Esophagus squamous epithelium (tissue), 5 donors: ENCODE measurements around the gene FKBP8. TPM values are rescaled to one million over a fixed set of nuclear protein-coding genes. Genes with fewer than 3 reads are reported as not detected.
"Not testable (repeated sequence)": the region's sequence is repeated elsewhere in the genome, so short reads cannot be mapped to it uniquely, and the experiment has no call there.

ENCODE experiments used
- DNase-seq: peaks from one replicate; lab custom pipeline; 2025; lab: John Stamatoyannopoulos, UW
- H3K27ac ChIP-seq, 4 donors: fragments of 200-600 bp; sonication (generic); one replicate each; pipeline ENCODE4 v1.5.1; 2016 to 2019; ENCODE audit warnings: mild to moderate bottlenecking in 1 of 4
- H3K27me3 ChIP-seq, 4 donors: fragments of 200-600 bp; sonication (generic); 1 replicate in 3 of 4; 2 replicates in 1 of 4; pipeline versions ENCODE4 v1.5.1 to v1.6.0; 2017 to 2021; ENCODE audit warnings: antibody characterized with exemption in 1 of 4
- H3K36me3 ChIP-seq, 3 donors: fragments of 200-600 bp; sonication (generic); one replicate each; pipeline ENCODE4 v1.5.1; 2016 to 2019
- H3K4me1 ChIP-seq, 3 donors: fragments of 200-600 bp; sonication (generic); one replicate each; pipeline ENCODE4 v1.5.1; 2017 to 2019
- H3K4me3 ChIP-seq, 4 donors: fragments of 200-600 bp; sonication (generic); 1 replicate in 3 of 4; 2 replicates in 1 of 4; pipeline ENCODE4 v1.5.1; 2016 to 2019; ENCODE audit warnings: mild to moderate bottlenecking in 2 of 4, moderate library complexity in 1 of 4
- H3K9me3 ChIP-seq, 3 donors: fragments of 200-600 bp; sonication (generic); one replicate each; pipeline ENCODE4 v1.5.1; 2016 to 2019
- CTCF ChIP-seq, 6 experiments: fragments of 450-650 bp in 4 of 6; fragments of 200-600 bp in 2 of 6; sonication (generic) in 2 of 6; IDR thresholded peaks; one replicate each; pipeline ENCODE4 v1.5.1; 2016 to 2019; ENCODE audit warnings: antibody characterized with exemption in 6 of 6, mild to moderate bottlenecking in 4 of 6, moderate library complexity in 4 of 6
- POLR2A ChIP-seq, 4 donors: fragments of 450-650 bp; IDR thresholded peaks; one replicate each; pipeline ENCODE4 v1.6.1; 2017; ENCODE audit warnings: antibody characterized with exemption in 4 of 4, mild to moderate bottlenecking in 4 of 4, moderate library complexity in 3 of 4
- whole genome bisulfite sequencing, 2 donors: methylation state at CpG; one replicate each; pipeline ENCODE4 v1.1.5; 2018; 5-methylcytosine and 5-hydroxymethylcytosine counted together
- intact Hi-C: fragments of 100-400 bp; cut with DNase I; formaldehyde crosslinking; loops from one replicate; pipeline ENCODE4 v1.15.0; 2022
- total RNA-seq, 4 donors: library from RNA; depleted of rRNA; stranded (reverse); fragments of >200 nt; gene quantifications; one replicate each; pipeline ENCODE4 v1.1.0, GENCODE V29; 2016
- donor health status: DM: yes; HTN: yes; CAD: no.

The FKBP8 gene
- total RNA-seq, 4 donors from 2014 or later, result 132 to 273 (median 247) TPM

GRCh38 chr19:18543814-18544475, 572 bp upstream of the FKBP8 start:
- intact Hi-C loops, result no loop called here
- no peaks in the 10 kb centered on the region for H3K9me3 ChIP-seq
- H3K36me3 ChIP-seq, result peaks cover 0 to 29% (median 15%) of the 10 kb centered on the region in 3 donors
- H3K4me3 ChIP-seq, result peak overlapping the region; percentile 76 to 96 (median 88)
- TF ChIP-seq POLR2A (IDR thresholded peaks at IDR 0.05) (peak in 1 of 4 donors; percentile 21), CTCF (IDR thresholded peaks at IDR 0.05) (no peak)
- WGBS, 2 donors, result 5 to 7% methylated on average over 6 to 7 of the region's 12 CpGs
- H3K4me1 ChIP-seq, result peaks cover 4 to 35% (median 12%) of the 10 kb centered on the region in 3 donors
- H3K27ac ChIP-seq, result peak overlapping the region; percentile 95 to 98 (median 96)
- peak; percentile 22 for DNase-seq
- H3K27me3 ChIP-seq, result no peaks in the 10 kb centered on the region

GRCh38 chr19:18541992-18542940, 1.1 kb downstream of the FKBP8 start:
- H3K4me1 ChIP-seq, result peaks cover 4 to 36% (median 12%) of the 10 kb centered on the region in 3 donors
- WGBS, 2 donors, result 20 to 35% methylated on average over 4 to 11 of the region's 11 CpGs
- no peak for DNase-seq
- H3K27ac ChIP-seq, result peak overlapping the region; percentile 95 to 98 (median 96)
- H3K4me3 ChIP-seq, result peak overlapping the region; percentile 76 to 96 (median 88)
- peaks cover 3 to 46% (median 30%) of the 10 kb centered on the region in 3 donors for H3K36me3 ChIP-seq
- H3K9me3 ChIP-seq, result no peaks in the 10 kb centered on the region
- TF ChIP-seq CTCF (IDR thresholded peaks at IDR 0.05) (no peak), POLR2A (IDR thresholded peaks at IDR 0.05) (no peak)
- intact Hi-C loops, result no loop called here
- H3K27me3 ChIP-seq, result no peaks in the 10 kb centered on the region

GRCh38 chr19:18541258-18541991, 1.9 kb downstream of the FKBP8 start:
- Histone ChIP-seq H3K36me3 (peaks cover 10 to 54% (median 30%) of the 10 kb centered on the region in 3 donors), H3K27ac (peak overlapping the region in 1 of 4 donors; percentile 95), H3K9me3 (no peaks in the 10 kb centered on the region), H3K27me3 (no peaks in the 10 kb centered on the region), H3K4me1 (peaks cover 4 to 36% (median 12%) of the 10 kb centered on the region in 3 donors), H3K4me3 (no peak overlapping the region)
- no peak for TF ChIP-seq POLR2A (IDR thresholded peaks at IDR 0.05)
- TF ChIP-seq CTCF (IDR thresholded peaks at IDR 0.05), result no peak
- WGBS, 2 donors, result 60 to 71% methylated on average over 10 to 13 of the region's 21 CpGs
- DNase-seq, result no peak
- intact Hi-C loops, result no loop called here

GRCh38 chr19:18540200-18540599, 3.2 kb downstream of the FKBP8 start:
- H3K27ac ChIP-seq, H3K27me3 ChIP-seq, H3K9me3 ChIP-seq, H3K4me3 ChIP-seq, intact Hi-C loops, DNase-seq: not testable (repeated sequence)
- 100% methylated on average over 1 of the region's 1 CpG for WGBS, 2 donors
- Histone ChIP-seq H3K36me3 (peaks cover 16 to 66% (median 30%) of the 10 kb centered on the region in 3 donors), H3K4me1 (peaks cover 4 to 36% (median 12%) of the 10 kb centered on the region in 3 donors)

GRCh38 chr19:18539372-18539771, 4.0 kb downstream of the FKBP8 start:
- peaks cover 16 to 75% (median 30%) of the 10 kb centered on the region in 3 donors for H3K36me3 ChIP-seq
- no peaks in the 10 kb centered on the region for H3K9me3 ChIP-seq
- H3K27ac ChIP-seq, result no peak overlapping the region
- WGBS, 2 donors, result 93 to 95% methylated on average over 4 to 9 of the region's 19 CpGs
- H3K27me3 ChIP-seq, result no peaks in the 10 kb centered on the region
- no peak for TF ChIP-seq CTCF (IDR thresholded peaks at IDR 0.05)
- intact Hi-C loops, result no loop called here
- peaks cover 4 to 35% (median 12%) of the 10 kb centered on the region in 3 donors for H3K4me1 ChIP-seq
- no peak for DNase-seq
- no peak overlapping the region for H3K4me3 ChIP-seq
